Activated naive CD4-positive, alpha-beta T cell treated with anti-CD3 and anti-CD28 coated beads, Interleukin-2, amount 50 U/mL, for 72 hours (primary cell): ENCODE results near the gene TUBB1. TPM values are rescaled to one million over a fixed set of nuclear protein-coding genes. Genes with fewer than 3 reads are reported as not detected.

Experiments used
- ATAC-seq, 2 donors: fragments of 150-1000 bp; cut with Tn5 transposase; 2 replicates each; pipeline ENCODE4 v1.10.0; 2021; ENCODE audit warnings: mild to moderate bottlenecking in 2 of 2, moderate library complexity in 2 of 2
- DNase-seq, 2 donors: peaks; one replicate each; pipeline ENCODE4 v3.0.0; 2021 to 2022; ENCODE audit warnings: low spot score in 2 of 2
- H3K27ac Mint-ChIP-seq, 2 donors: one replicate each; pipeline ENCODE4 v1.8.0; 2022; ENCODE audit warnings: mild to moderate bottlenecking in 2 of 2, mixed read lengths in 2 of 2
- H3K36me3 Mint-ChIP-seq, 2 donors: one replicate each; pipeline ENCODE4 v1.8.0; 2022; ENCODE audit warnings: mixed read lengths in 2 of 2
- H3K9me3 Mint-ChIP-seq, 2 donors: one replicate each; pipeline ENCODE4 v1.8.0; 2022; ENCODE audit warnings: mixed read lengths in 2 of 2
- total RNA-seq, 2 donors: library from RNA; stranded (reverse); gene quantifications; one replicate each; pipeline ENCODE4 v1.2.3, GENCODE V29; 2022

Gene TUBB1
- total RNA-seq, 2 donors from 2014 or later, result 0.09 TPM; not detected in 1

- Mint-ChIP-seq H3K27ac (peak within 1 kb of the TSS; percentile 91 to 93), H3K36me3 (peaks cover 11 to 19% of the 10 kb centered on the region in 2 donors), H3K9me3 (no peaks in the 10 kb centered on the region)
- DNase-seq (peak; percentile 21 to 58), ATAC-seq (peak; percentile 44 to 47)
Observed at GRCh38 chr20:59042151-59042795, 23.0 kb downstream of the TUBB1 start, which contains the start of gene PRELID3B. Gene PRELID3B, minus strand, starts transcription at chr20:59042786. Its CDS starts 56 bp downstream, at chr20:59042730.

GRCh38 chr20:59042796-59043631 lies 23.8 kb downstream of the TUBB1 start:
- Mint-ChIP-seq H3K9me3 (no peaks in the 10 kb centered on the region), H3K36me3 (peaks cover 11 to 19% of the 10 kb centered on the region in 2 donors), H3K27ac (peak overlapping the region; percentile 91 to 93)
- ATAC-seq (peak; percentile 97 to 98), DNase-seq (peak; percentile 98)

- DNase-seq, result no peak
- Mint-ChIP-seq H3K36me3 (peaks cover 11 to 19% of the 10 kb centered on the region in 2 donors), H3K9me3 (no peaks in the 10 kb centered on the region), H3K27ac (peak overlapping the region; percentile 90 to 91)
- no peak for ATAC-seq
Observed at GRCh38 chr20:59043698-59044097, 24.5 kb downstream of the TUBB1 start.

- H3K27ac Mint-ChIP-seq, result no peak overlapping the region
- DNase-seq (no peak), ATAC-seq (no peak)
- H3K9me3 Mint-ChIP-seq, result no peaks in the 10 kb centered on the region
- peaks cover 11 to 19% of the 10 kb centered on the region in 2 donors for H3K36me3 Mint-ChIP-seq
Observed at GRCh38 chr20:59044295-59044694, 25.1 kb downstream of the TUBB1 start.

- peaks cover 11 to 19% of the 10 kb centered on the region in 2 donors for H3K36me3 Mint-ChIP-seq
- DNase-seq (no peak), ATAC-seq (no peak)
- H3K27ac Mint-ChIP-seq, result no peak overlapping the region
- no peaks in the 10 kb centered on the region for H3K9me3 Mint-ChIP-seq
Observed at GRCh38 chr20:59044796-59045195, 25.6 kb downstream of the TUBB1 start.

- DNase-seq (no peak), ATAC-seq (no peak)
- Mint-ChIP-seq H3K9me3 (no peaks in the 10 kb centered on the region), H3K36me3 (no peaks in the 10 kb centered on the region), H3K27ac (no peak overlapping the region)
Observed at GRCh38 chr20:59046862-59047261, 27.6 kb downstream of the TUBB1 start.

GRCh38 chr20:59047938-59048680 lies 28.9 kb downstream of the TUBB1 start:
- DNase-seq, result no peak
- peak overlapping the region in 1 of 2 donors; percentile 0 for H3K27ac Mint-ChIP-seq
- peak; percentile 62 to 93 for ATAC-seq

GRCh38 chr20:59048681-59049030 lies 29.4 kb downstream of the TUBB1 start:
- no peak overlapping the region for H3K27ac Mint-ChIP-seq
- DNase-seq (no peak), ATAC-seq (no peak)
- no peaks in the 10 kb centered on the region for H3K36me3 Mint-ChIP-seq
- H3K9me3 Mint-ChIP-seq, result no peaks in the 10 kb centered on the region

More at GRCh38 chr20:59047938-59048680, 28.9 kb downstream of the TUBB1 start:
- Mint-ChIP-seq H3K9me3 (no peaks in the 10 kb centered on the region), H3K36me3 (no peaks in the 10 kb centered on the region)

- Mint-ChIP-seq H3K27ac (no peak overlapping the region), H3K9me3 (no peaks in the 10 kb centered on the region), H3K36me3 (no peaks in the 10 kb centered on the region)
- no peak for DNase-seq
- no peak for ATAC-seq
Observed at GRCh38 chr20:59050437-59050836, 31.2 kb downstream of the TUBB1 start.

- no peaks in the 10 kb centered on the region for H3K36me3 Mint-ChIP-seq
- DNase-seq (no peak), ATAC-seq (no peak)
- H3K27ac Mint-ChIP-seq, result no peak overlapping the region
- no peaks in the 10 kb centered on the region for H3K9me3 Mint-ChIP-seq
Observed at GRCh38 chr20:59051666-59052185, 32.5 kb downstream of the TUBB1 start.

GRCh38 chr20:59055302-59055701 lies 36.1 kb downstream of the TUBB1 start:
- Mint-ChIP-seq H3K27ac (no peak overlapping the region), H3K36me3 (no peaks in the 10 kb centered on the region), H3K9me3 (no peaks in the 10 kb centered on the region)
- no peak for DNase-seq
- ATAC-seq, result no peak

- ATAC-seq, result no peak
- DNase-seq, result no peak
- Mint-ChIP-seq H3K27ac (no peak overlapping the region), H3K9me3 (no peaks in the 10 kb centered on the region), H3K36me3 (no peaks in the 10 kb centered on the region)
Observed at GRCh38 chr20:59062081-59062480, 42.9 kb downstream of the TUBB1 start.

GRCh38 chr20:59063358-59064213 lies 44.4 kb downstream of the TUBB1 start:
- no peak overlapping the region for H3K27ac Mint-ChIP-seq
- DNase-seq (no peak), ATAC-seq (no peak)
- H3K9me3 Mint-ChIP-seq, result no peaks in the 10 kb centered on the region
- no peaks in the 10 kb centered on the region for H3K36me3 Mint-ChIP-seq

- no peaks in the 10 kb centered on the region for H3K36me3 Mint-ChIP-seq
- H3K27ac Mint-ChIP-seq, result no peak overlapping the region
- no peaks in the 10 kb centered on the region for H3K9me3 Mint-ChIP-seq
- ATAC-seq, result no peak
- no peak for DNase-seq
Observed at GRCh38 chr20:59064214-59064722, 45.0 kb downstream of the TUBB1 start.

GRCh38 chr20:59068534-59068933 lies 49.3 kb downstream of the TUBB1 start:
- ATAC-seq (no peak), DNase-seq (no peak)
- no peak overlapping the region for H3K27ac Mint-ChIP-seq
- H3K9me3 Mint-ChIP-seq, result no peaks in the 10 kb centered on the region
- no peaks in the 10 kb centered on the region for H3K36me3 Mint-ChIP-seq

GRCh38 chr20:59069026-59069425 lies 49.8 kb downstream of the TUBB1 start:
- DNase-seq (no peak), ATAC-seq (no peak)
- Mint-ChIP-seq H3K27ac (no peak overlapping the region), H3K9me3 (no peaks in the 10 kb centered on the region), H3K36me3 (no peaks in the 10 kb centered on the region)
